ENCODE results near the gene BICRA. TPM values are rescaled to one million over a fixed set of nuclear protein-coding genes. Genes with fewer than 3 reads are reported as not detected.

The BICRA gene
- total and polyA plus RNA-seq, 2 of the 8 experiments (the other 6 are each of a cell fraction or from before 2014, with no cell fraction given) = 1.5 to 29.2 TPM

DNA sequence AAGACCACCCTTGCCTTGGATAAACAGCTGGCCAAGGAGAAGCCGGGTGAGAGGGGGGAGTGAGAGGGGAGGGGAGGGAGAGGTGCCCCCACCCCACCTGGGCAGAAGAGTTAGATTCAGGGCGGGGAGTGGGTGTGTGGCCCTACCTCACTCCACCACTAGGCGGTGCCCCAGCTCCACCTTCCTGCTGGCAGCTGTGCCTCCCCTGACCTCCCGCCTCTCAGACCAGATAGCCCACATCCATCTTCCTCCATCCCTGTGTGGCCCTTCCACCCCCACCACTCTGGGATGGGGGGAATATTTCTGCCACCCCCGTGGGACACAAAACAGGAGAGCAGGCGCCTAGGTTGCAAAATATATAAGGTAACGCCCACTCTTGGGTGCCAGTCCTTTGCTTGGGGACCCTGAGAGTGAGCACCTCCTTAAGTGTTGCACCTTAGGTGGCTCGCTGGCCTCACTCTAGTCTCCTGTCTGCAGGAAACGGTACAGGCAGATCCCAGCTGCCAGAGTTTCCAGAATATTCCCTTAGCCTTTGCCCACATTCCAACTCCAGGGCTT lies 90.5 kb downstream of the BICRA start (continued):
- TF ChIP-seq GABPA (IDR thresholded peaks at IDR 0.05; ENCODE audit: borderline replicate concordance, insufficient read depth, low read length) (peak; percentile 58; the same call in 1 of the 2 replicates), KDM4A (IDR thresholded peaks at IDR 0.05; ENCODE audit: low read depth, low read length, severe bottlenecking) (no peak), SP2 (IDR thresholded peaks at IDR 0.05; ENCODE audit: low read length) (no peak), PHF8 (conservative IDR thresholded peaks at IDR 0.05; ENCODE audit: low read depth, low read length) (no peak), CREB1 (IDR thresholded peaks at IDR 0.05) (0 out of 2 replicates have a peak, but pooled peaks have one; percentile 30), RAD21 (IDR thresholded peaks at IDR 0.05 in 1 of 2, conservative IDR thresholded peaks at IDR 0.05 in 1 of 2; ENCODE audit: low read depth in 2 of 2, low read length in 2 of 2) (peak; percentile 68 to 74), YY1 (IDR thresholded peaks at IDR 0.05; ENCODE audit: low read depth, low read length) (0 out of 2 replicates have a peak, but pooled peaks have one; percentile 22), CHD2 (IDR thresholded peaks at IDR 0.05; ENCODE audit: low read length) (no peak)

All from H1 (cell line).